Amniotic epithelial cell (primary cell): Measurements from ENCODE around the gene PLD2.
"Not testable (repeated sequence)": the region's sequence is repeated elsewhere in the genome, so short reads cannot be mapped to it uniquely, and the experiment has no call there.

Experiments
- DNase-seq: peaks from one replicate; pipeline ENCODE4 v3.0.0-alpha.2; 2010; ENCODE audit warnings: low read depth

PLD2 gene

DNA sequence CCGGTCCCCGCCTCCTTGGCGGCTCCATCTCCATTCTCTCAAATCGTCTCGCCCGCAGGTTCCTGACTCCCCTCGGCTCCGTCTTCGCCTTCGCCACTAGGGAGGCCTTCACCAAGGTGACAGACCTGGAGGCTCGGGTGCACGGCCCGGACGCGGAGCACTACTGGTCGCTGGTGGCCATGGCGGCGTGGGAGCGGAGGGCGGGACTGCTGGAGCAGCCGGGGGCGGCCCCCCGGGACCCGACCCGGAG is 17.3 kb upstream of the PLD2 start:
- no peak for DNase-seq

DNA sequence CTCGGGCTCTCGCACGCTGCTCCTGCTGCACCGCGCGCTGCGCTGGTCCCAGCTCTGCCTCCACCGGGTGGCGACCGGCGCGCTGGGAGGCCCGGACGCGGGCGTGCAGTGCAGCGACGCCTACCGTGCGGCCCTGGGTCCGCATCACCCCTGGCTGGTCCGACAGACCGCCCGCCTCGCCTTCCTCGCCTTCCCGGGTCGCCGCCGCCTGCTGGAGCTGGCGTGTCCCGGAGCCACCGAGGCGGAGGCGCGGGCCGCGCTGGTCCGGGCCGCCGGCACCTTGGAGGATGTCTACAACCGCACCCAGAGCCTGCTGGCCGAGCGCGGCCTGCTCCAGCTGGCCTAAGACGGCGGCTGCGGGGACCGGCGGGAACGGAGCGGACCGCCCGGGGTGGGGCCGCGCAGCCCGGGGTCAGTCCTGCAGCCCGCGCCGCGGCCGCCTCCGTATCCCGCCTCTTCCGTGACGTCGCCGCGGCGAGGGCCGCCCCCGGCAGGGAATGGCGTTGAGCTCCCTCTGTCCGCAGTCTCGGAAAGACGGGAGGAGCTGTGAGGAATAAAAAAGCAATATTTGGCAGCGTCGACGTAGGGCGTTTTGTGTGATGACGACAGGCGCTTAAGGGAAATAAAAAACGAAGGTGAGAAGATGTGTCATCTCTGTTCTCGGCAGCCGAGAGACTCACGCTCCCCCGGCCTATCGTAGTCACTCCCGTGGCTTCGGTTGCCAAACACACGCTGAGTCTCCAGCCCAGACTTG is 16.8 kb upstream of the PLD2 start:
- peak; percentile 96 for DNase-seq

DNA sequence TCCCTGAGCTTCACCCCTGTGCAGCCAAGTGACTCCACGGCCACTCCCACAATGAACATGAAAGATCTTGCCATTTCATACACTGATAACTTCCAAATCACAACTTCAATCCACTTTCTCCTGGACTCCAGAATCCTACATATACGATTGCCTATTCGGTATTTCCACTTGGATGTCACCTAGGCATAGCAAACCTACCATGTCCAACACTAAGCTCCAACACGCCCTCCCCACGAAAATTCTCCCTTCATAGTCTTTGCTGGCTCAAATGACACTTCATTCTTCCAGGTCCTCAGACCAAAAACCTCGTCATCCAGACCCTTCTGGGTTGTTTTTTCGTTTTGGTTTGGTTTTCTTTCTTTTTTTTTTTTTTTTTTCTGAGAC is 16.3 kb upstream of the PLD2 start:
- no peak for DNase-seq

DNA sequence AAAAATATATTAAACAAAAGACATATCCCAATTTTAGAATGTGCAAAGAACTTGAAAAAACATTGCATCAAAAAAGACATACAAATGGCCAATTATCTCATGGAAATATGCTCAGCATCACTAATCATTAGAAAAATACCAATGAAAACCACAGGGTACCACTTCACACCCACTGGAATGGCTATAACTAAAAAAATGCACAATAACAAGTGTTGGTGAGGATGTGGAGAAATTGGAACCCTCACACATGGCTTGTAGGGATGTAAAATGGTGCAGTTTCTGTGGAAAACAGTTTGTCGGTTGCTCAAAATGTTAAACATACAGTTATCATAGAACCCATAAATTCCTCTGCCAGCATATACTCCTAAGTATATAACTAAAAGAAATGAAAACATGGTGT is 11.8 kb upstream of the PLD2 start:
- DNase-seq, result no peak

DNA sequence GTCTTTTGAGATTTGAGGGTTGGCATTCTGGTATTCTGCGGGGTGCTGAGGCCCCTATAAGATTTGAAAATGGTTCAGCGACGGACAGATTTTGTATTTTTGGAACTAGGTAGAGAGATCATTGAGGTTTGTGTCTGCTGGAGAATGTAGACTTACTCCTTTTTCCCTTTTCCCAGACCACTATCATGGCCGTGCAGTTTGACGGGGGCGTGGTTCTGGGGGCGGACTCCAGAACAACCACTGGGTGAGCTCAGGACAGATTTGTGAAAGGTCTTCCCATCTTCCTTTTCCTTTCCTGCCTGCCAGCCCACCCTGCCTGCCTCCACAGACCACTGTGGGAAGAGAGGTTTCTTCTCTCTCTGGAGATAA is 10.4 kb upstream of the PLD2 start:
- DNase-seq, result peak; percentile 30

DNA sequence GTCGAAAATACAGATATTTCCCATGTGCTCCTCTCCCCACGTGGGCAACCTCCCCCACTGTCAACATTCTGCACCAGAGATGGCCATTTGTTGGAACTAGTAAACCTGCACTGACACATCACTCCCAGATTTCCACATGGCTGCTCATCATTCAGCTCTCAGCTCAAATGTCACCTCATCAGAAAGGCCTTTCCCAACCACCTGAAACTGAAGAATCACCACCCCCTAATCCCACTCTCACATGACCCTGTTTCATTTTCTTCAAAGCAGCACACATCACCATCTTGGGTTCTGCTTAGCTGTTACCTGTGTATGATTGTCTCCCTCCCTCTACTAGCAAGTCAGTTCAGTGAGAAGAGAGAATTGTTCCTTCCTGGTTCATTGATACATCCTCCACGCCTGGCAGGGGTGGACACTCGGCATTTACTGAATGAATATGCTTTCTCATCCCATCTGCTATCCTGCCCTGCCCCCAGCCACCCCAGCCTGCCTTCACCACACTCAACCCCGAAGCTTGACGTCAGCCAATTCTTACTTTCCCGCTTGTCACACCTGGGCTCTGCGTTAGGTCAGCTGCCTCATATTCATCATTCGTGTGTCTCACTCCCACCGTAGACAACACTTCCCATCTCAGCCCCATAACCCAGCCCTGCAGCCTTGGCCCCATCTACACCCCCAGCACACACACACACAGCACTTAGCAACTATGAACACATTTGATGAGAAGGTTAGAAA is 6.3 kb upstream of the PLD2 start:
- no peak for DNase-seq

DNA sequence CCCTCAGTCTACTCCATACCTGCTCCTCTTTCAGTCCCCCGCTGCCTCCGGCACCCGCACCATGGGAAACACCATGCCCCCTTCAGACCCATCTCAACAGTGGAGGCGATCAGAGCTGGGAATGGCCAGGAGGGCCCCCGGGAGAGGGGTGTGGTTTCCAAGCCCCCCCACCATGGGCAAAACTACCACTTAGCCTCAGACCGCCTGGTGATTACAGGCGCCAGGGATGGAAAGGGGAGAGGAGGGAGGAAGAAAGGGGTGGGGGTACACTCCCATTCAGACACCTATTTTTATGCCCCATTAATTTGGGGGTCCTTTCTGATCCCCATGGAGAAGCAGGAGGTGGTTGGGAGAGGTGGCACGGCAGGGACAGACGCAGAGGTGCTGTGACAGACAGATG is 4.7 kb upstream of the PLD2 start, which contains the start of gene C17orf114:
Gene C17orf114, minus strand, starts transcription at position 101 of the 400 bp plus-strand sequence.
- DNase-seq, result no peak

DNA sequence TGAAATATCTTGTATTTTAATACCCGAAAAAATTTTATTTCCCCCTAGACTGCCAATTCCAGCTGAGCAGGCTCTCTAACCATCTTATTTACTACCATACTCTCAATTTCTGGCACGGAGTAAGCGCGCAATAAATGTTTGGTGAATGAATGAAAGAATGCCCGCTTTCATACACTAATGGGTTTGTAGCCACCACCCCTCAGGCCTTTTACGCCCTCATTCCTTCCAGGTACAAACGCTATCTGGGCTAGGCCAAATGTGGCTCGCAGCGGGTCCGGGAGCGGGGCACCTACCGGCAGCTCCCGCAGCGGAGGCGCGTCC is 536 bp upstream of the PLD2 start:
- DNase-seq, result no peak

DNA sequence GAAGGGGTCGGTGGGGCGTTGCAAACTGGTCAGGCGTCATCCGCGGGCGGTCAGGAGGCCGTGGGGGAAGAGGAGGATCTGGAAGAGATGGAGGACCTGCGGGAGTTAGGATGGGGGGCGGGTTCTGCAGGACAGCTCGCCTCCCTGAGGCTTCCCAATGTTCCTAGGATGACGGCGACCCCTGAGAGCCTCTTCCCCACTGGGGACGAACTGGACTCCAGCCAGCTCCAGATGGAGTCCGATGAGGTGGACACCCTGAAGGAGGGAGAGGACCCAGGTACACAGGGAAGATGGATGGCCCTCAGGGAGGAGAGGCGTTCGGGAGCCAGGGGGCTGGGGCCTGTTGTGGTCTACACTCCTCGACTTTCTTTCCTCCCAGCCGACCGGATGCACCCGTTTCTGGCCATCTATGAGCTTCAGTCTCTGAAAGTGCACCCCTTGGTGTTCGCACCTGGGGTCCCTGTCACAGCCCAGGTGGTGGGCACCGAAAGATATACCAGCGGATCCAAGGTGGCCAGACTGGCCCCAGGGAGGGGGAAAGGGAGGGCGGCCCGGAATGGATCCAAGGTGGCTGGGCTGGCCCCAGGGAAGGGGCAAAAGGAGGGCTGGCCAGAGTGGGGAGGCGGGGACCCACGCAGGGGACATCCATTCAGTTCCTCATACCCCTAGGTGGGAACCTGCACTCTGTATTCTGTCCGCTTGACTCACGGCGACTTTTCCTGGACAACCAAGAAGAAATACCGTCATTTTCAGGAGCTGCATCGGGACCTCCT is 839 bp downstream of the PLD2 start:
- no peak for DNase-seq

DNA sequence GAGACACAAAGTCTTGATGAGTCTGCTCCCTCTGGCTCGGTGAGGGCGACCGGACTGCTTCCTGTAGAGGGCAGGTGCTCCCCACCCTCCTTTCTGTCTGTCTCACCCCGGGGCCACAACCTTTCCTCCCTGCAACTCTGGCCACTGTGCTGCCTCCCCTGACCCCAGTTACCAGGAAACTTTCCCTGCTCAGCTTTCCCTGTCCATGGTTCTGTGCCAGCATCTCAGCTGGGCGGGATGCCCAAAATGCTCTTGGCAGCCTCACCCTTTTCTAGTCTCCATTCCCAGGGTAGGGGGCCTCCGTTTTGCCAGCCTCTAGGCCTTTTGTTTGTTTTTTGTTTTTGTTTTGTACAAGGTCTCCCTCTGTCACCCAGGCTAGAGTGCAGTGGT is 1.4 kb downstream of the PLD2 start:
- DNase-seq, result no peak

DNA sequence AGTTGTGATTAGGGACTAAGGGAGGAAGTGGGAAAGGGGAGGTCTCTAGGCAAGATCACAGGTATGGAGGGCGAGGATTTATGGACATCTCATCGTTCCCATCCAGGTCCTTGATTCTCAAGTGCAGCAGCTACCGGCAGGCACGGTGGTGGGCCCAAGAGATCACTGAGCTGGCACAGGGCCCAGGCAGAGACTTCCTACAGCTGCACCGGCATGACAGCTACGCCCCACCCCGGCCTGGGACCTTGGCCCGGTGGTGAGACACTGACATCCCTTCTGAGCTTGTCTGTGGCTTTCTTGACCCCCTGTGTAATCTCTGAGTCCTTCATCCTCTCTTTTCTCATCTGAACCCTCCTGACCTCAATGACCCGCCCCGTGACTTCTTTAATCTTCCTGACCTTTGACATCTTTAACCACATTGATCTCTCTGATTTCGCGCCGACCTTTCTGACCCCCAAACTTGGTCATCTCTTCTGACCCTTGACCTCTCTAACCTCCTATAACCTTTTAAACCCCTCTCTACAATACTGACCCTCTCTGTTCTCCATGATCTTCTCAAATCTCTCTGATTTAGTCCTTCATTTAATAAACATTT is 3.8 kb downstream of the PLD2 start:
- no peak for DNase-seq

DNA sequence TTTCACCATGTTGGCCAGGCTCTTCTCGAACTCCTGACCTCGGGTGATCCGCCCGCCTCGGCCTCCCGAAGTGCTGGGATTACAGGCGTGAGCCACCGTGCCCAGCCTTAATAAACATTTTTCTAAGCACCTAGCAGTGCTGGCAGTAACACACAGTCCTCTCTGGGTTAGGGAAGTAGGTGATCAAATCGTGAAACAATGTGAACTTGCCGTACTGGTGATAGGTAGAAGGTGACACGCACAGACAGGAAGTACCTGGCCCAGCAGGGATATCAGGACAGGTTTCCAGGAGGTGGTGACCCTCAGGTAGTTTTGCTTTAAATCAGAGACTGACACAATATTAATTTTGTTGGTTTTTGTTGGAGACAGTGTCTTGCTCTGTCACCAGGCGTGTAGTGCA is 4.5 kb downstream of the PLD2 start:
- DNase-seq, result no peak

DNA sequence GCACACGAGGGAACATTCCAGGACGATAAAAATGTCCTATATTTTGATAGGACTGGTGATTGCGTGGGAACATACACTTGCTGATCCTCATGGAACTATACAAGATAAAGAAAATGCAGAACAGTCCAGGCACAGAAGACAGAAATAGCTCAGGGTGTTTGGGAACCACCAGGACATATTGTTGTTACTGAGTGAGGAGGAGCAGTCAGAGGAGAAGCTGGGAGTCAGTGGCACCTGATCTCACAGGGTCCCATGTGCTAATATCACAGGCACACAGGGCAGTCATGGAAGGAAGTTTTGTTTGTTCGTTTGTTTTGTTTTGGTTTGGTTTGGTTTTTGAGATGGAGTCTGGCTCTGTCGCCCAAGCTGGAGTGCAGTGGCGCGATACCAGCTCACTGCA is 5.7 kb downstream of the PLD2 start:
- no peak for DNase-seq

DNA sequence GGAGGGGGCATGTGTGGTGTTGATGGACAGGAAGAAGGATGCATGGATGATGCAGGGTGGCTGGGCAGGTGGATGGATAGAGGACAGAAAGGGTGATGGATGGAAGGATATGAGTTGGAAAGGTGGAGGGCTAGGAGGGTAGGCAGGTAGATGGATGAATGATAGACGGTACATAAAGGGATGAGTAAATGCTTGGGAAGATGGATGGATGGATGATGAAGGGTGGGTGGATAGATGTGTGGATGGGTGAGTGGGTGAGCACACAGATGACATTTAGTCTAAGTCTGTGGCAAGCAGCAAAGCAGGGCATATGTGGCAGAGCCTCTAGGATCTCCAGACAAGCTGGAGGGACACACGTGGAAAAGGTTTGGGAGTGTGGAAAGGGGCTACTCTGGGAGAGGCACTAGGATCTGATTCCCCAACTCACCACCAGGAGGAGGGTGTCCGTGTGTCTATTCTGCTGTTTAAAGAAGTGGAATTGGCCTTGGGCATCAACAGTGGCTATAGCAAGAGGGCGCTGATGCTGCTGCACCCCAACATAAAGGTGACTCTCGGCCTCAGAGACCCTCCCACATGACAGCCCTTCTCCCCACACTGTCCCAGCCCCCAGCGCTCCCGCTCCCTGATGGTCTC is 8.2 kb downstream of the PLD2 start:
- no peak for DNase-seq

DNA sequence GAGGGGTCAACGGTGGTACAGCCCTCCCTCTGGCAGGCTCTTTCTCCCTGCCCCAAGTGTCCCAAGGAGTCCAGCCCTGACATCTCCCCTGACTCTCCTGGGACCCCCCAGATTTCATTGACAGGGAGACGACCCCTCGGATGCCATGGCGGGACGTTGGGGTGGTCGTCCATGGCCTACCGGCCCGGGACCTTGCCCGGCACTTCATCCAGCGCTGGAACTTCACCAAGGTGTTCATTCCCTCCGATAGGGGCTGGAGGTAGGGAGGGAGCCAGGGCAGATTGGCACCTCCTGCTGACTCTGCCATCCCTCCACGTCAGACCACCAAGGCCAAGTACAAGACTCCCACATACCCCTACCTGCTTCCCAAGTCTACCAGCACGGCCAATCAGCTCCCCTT is 9.9 kb downstream of the PLD2 start:
- DNase-seq, result no peak

DNA sequence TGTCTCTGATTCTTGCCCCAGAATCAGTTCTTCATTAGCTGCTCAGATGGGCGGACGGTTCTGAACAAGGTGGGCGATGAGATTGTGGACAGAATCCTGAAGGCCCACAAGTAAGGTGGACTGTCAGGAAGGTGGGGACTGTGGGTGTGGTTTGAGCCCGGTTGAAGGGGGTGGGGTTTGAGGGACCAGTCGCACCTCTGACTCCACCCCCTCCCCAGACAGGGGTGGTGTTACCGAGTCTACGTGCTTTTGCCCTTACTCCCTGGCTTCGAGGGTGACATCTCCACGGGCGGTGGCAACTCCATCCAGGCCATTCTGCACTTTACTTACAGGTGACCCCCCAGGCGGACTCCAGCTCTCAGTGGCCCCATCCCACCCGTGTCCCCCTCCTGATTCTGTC is 11.3 kb downstream of the PLD2 start:
- no peak for DNase-seq

DNA sequence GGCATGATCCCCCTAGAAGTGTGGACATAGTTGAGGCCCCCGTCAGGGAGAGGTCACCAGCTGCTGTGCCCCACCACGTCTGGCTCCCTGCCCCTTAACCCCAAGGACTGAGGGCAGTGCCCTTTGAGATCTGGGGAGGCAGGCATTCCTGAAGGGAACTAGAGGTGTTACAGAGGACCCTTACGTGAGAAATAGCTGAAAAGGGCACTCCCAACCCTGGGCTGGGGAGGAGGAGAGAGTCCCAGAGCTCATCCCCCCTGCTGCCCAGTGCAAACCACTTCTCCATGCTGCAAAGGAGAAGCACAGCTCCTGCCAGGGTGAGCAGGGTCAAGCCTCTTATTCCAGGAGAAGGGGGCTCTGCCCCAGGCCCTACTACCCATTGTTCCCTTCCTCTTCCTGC is 15.9 kb downstream of the PLD2 start:
- DNase-seq, result no peak

DNA sequence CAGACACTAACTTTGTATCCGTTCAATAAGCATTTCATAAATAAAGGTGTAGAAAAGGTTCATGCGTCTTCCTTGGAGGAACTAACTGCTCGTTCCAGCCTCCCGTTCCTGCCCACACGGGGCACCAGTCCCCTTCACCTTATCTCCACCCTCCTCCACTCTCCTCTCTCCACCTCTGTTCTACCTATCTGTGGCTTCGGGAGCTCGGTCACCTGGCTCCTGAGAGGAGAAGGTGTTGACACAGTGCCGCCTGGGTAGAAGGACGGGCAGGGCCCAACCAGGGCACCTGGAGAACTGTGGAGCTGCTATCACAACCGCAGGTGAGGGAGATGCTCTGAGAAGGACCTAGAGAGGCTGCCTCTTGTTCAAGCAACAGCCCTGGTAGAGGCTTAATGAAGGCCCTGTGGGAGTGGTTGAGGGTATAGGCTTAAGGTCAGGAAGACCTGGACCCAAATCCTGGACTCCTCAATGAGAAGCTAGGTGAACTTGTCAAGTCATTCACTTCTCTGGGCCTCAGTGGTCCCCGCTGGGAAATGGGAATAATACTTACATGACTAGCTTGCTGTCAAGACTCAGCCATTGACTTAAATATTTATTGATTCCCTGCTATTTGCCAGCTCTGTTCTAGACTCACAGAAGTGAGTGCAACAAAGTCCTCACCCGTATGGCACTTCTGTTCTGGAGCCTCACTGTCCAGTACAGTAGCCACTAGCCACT is 16.6 kb downstream of the PLD2 start:
- DNase-seq, result no peak

DNA sequence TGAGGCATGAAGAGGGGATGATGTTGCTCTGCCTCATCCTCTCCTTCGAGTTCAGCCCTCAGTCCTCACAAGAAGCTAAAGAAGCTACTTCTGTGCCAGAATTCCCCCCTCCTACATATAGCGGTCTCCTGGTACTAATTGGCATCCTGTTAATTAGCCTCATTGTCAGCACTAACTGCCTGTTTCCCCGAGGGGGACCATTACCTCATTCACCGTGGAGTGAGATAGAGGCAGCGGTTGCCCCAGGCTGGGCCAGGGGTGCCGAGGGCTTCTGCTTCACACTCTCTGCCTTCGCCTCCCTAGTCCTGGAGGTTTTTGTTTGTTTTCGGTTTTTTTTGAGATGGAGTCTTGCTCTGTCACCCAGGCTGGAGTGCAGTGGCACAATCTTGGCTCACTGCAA is 20.4 kb downstream of the PLD2 start:
- no peak for DNase-seq

DNA sequence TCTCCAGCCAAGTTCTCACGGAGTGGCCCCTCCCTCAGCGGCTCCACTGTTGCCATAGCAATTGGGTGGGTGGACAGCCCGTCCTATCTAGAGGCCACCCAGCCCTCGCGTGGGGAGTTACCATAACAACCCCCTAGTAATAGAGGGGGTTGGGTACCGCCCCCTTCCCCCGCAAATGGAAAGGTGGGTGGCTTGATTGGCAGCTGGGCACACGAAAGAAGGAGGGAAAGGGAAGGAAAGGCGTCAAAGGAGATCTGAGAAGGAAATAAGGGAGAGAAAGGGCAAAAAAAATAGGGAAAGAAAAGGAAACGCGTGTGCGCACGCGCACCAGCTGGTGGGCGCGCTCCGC is 25.9 kb downstream of the PLD2 start:
- not testable (repeated sequence) for DNase-seq

DNA sequence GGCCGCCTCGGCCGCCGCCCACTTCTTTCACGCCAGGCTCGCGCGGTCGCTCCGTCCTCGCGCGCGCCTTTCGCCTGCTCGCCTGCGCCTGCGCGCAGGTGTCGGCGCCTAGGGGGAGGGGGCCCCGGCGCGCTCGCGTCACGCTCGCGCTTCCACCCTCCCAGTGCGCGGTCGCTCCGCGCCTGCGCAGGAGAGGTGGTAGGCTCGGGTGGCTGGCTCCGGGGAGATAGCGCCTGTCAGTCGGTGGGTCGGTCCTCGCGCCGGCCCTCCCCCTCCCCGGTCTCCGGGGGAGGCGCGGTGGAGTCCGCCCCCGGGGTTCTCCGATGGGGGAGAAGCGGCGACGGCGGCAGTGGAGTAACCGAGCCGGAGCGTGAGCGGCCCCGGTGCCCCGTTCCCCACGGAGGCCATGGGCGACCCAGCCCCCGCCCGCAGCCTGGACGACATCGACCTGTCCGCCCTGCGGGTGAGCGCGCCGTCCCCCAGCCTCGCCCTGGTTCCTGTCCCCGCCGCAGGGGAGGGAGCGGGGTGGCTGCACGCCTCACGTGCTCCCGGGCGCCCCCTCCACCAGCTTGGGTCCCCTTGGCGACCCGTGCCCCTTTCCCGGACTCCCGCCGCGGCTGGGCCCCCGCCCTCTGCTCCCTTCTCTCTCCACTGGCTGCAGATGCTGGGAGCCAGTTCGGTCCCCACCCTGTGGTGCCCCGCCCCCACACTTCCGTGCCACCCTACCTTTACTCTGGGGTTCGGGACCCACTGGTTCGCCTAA is 26.4 kb downstream of the PLD2 start, which contains the start of gene MINK1:
Gene MINK1, plus strand, starts transcription at position 163 of the 763 bp plus-strand sequence. Its CDS starts 244 bp downstream, at position 407.
- DNase-seq, result peak; percentile 87
